ENCODE results near the gene INKA2.

The INKA2 gene

DNA sequence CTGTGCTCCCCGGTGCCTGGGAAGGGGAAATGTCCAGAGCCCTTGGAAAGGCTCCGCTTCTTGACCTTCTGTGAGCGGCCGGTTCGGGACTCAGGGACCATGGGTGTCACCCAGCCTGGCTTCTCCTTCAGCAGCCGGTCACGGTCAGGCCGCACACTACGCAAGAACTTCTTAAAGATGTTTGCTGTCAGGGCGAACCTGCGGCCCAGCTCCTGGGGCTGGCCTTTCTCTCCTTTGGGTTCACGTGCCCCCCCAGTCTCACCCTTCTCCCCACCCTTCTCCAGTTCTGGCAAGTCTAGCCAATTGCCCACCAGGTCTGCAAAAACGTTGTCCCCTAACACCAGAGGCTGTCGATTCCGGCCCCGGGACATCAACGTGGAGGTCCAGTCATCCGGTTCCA is 12.1 kb downstream of the INKA2 start:
- H3K27ac ChIP-seq (ENCODE audit: low read length, poor library complexity, severe bottlenecking): no peak overlapping the region
- 90% methylated on average over 18 of the region's 18 CpGs for WGBS
- H2BK5ac ChIP-seq (ENCODE audit: low read depth, low read length, poor library complexity, severe bottlenecking): no peak overlapping the region

DNA sequence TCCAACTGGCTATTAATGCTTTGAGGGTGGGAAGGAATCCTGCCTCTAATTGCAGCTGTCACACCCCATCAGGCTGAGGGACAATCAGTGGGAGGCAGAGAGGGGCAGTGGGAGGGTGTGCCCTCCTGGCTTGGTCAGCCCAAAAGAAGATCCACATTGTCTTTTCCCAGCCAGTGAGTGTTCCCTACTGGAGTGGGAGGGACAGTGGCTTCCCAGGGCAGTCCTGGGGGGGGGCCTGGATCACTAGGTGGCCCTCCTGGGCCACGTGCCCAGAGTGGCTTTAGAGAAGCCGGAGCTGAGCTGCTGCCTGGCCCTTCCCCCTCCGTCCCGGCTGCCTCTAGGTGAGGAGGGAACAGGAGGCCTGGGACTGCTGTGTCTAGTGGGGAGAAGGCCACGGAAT is 14.0 kb downstream of the INKA2 start:
- Histone ChIP-seq H2BK15ac (ENCODE audit: low read depth, poor library complexity, severe bottlenecking) (peak overlapping the region; percentile 26), H2BK5ac (ENCODE audit: low read depth, low read length, poor library complexity, severe bottlenecking) (no peak overlapping the region), H3K18ac (ENCODE audit: low read depth in 1 of 2, low read length in 2 of 2) (peak overlapping the region in 1 of 2 experiments; percentile 28), H3K36me3 (ENCODE audit: control insufficient read depth in 1 of 2, insufficient read depth in 2 of 2, low read depth in 1 of 2, low read length in 2 of 2) (peaks cover 20 to 30% of the 10 kb centered on the region in 2 experiments), H3K4me3 (ENCODE audit: insufficient read depth in 1 of 2, low read depth in 1 of 2, low read length in 2 of 2) (no peak overlapping the region), H3K27ac (ENCODE audit: low read length, poor library complexity, severe bottlenecking) (no peak overlapping the region), H3K27me3 (ENCODE audit: control insufficient read depth in 1 of 2, insufficient read depth in 1 of 2, low read length in 2 of 2) (no peaks in the 10 kb centered on the region), H4K91ac (ENCODE audit: low read length) (no peak overlapping the region), H3K4me2 (ENCODE audit: low read length, poor library complexity, severe bottlenecking) (no peak overlapping the region), H2BK120ac (ENCODE audit: low read depth, low read length) (no peak overlapping the region), H3K14ac (ENCODE audit: low read length in 2 of 2) (peak overlapping the region in 1 of 2 experiments; percentile 35), H2BK12ac (ENCODE audit: low read length in 2 of 2) (no peak overlapping the region), H3K9ac (ENCODE audit: low read length) (no peak overlapping the region), H3K23ac (ENCODE audit: low read length in 2 of 2) (no peak overlapping the region), H3K9me3 (ENCODE audit: control insufficient read depth, low read length) (no peaks in the 10 kb centered on the region), H2AFZ (ENCODE audit: low read depth, low read length) (no peak overlapping the region), H3K4me1 (ENCODE audit: control insufficient read depth, insufficient read depth, low read depth, low read length) (peaks cover 5% of the 10 kb centered on the region), H3K79me1 (replicated peaks; ENCODE audit: low read length, poor library complexity, severe bottlenecking) (peaks cover 5% of the 10 kb centered on the region), H3K4ac (ENCODE audit: low read depth in 1 of 2, low read length in 2 of 2) (no peak overlapping the region), H4K8ac (ENCODE audit: low read length) (peak overlapping the region; percentile 66), H2AK5ac (ENCODE audit: low read length, severe bottlenecking) (no peak overlapping the region)
- no peak for DNase-seq
- WGBS: 42% methylated on average over 5 of the region's 5 CpGs

More for the DNA sequence above, 12.1 kb downstream of the INKA2 start:
- Histone ChIP-seq H3K18ac (ENCODE audit: low read depth in 1 of 2, low read length in 2 of 2) (no peak overlapping the region), H3K23ac (ENCODE audit: low read length in 2 of 2) (no peak overlapping the region), H2BK12ac (ENCODE audit: low read length in 2 of 2) (no peak overlapping the region), H4K8ac (ENCODE audit: low read length) (no peak overlapping the region), H3K79me1 (replicated peaks; ENCODE audit: low read length, poor library complexity, severe bottlenecking) (peaks cover 12% of the 10 kb centered on the region), H3K9ac (ENCODE audit: low read length) (no peak overlapping the region), H3K4ac (ENCODE audit: low read depth in 1 of 2, low read length in 2 of 2) (no peak overlapping the region), H3K9me3 (ENCODE audit: control insufficient read depth, low read length) (no peaks in the 10 kb centered on the region), H3K4me2 (ENCODE audit: low read length, poor library complexity, severe bottlenecking) (no peak overlapping the region), H2BK120ac (ENCODE audit: low read depth, low read length) (no peak overlapping the region), H2AFZ (ENCODE audit: low read depth, low read length) (no peak overlapping the region), H2BK15ac (ENCODE audit: low read depth, poor library complexity, severe bottlenecking) (no peak overlapping the region), H3K36me3 (ENCODE audit: control insufficient read depth in 1 of 2, insufficient read depth in 2 of 2, low read depth in 1 of 2, low read length in 2 of 2) (peaks cover 23 to 43% of the 10 kb centered on the region in 2 experiments), H3K4me3 (ENCODE audit: insufficient read depth in 1 of 2, low read depth in 1 of 2, low read length in 2 of 2) (no peak overlapping the region), H2AK5ac (ENCODE audit: low read length, severe bottlenecking) (no peak overlapping the region), H3K27me3 (ENCODE audit: control insufficient read depth in 1 of 2, insufficient read depth in 1 of 2, low read length in 2 of 2) (no peaks in the 10 kb centered on the region), H3K4me1 (ENCODE audit: control insufficient read depth, insufficient read depth, low read depth, low read length) (peaks cover 2% of the 10 kb centered on the region), H4K91ac (ENCODE audit: low read length) (no peak overlapping the region), H3K14ac (ENCODE audit: low read length in 2 of 2) (no peak overlapping the region)
- DNase-seq: no peak

DNA sequence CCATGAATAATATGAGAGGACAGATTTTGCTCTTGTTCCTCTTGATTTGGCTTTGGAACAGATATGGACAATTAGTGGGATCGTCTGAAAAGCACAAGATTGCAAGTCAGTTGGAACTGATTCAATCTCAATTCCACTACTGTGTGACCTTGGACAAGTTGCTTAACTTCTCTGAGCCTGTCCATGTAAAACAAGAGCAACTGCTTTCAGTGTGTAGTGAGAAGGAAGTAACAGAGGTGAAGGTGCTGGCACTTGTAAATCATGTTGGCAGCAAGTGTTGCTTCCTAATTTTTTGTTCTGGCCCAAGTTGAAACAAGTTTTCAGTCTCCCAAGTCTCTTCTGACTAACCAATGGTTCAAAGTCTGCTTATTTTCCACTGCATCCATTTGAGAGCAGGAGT is 15.3 kb downstream of the INKA2 start:
- Histone ChIP-seq H2AFZ (ENCODE audit: low read depth, low read length) (no peak overlapping the region), H2AK5ac (ENCODE audit: low read length, severe bottlenecking) (no peak overlapping the region), H4K91ac (ENCODE audit: low read length) (no peak overlapping the region), H3K27ac (ENCODE audit: low read length, poor library complexity, severe bottlenecking) (no peak overlapping the region), H3K9ac (ENCODE audit: low read length) (no peak overlapping the region), H2BK5ac (ENCODE audit: low read depth, low read length, poor library complexity, severe bottlenecking) (no peak overlapping the region), H3K14ac (ENCODE audit: low read length in 2 of 2) (no peak overlapping the region), H3K27me3 (ENCODE audit: control insufficient read depth in 1 of 2, insufficient read depth in 1 of 2, low read length in 2 of 2) (no peaks in the 10 kb centered on the region), H2BK12ac (ENCODE audit: low read length in 2 of 2) (no peak overlapping the region), H3K4me3 (ENCODE audit: insufficient read depth in 1 of 2, low read depth in 1 of 2, low read length in 2 of 2) (no peak overlapping the region), H3K4me2 (ENCODE audit: low read length, poor library complexity, severe bottlenecking) (no peak overlapping the region), H3K4ac (ENCODE audit: low read depth in 1 of 2, low read length in 2 of 2) (no peak overlapping the region), H2BK120ac (ENCODE audit: low read depth, low read length) (no peak overlapping the region), H3K23ac (ENCODE audit: low read length in 2 of 2) (no peak overlapping the region), H2BK15ac (ENCODE audit: low read depth, poor library complexity, severe bottlenecking) (no peak overlapping the region), H3K18ac (ENCODE audit: low read depth in 1 of 2, low read length in 2 of 2) (no peak overlapping the region), H3K36me3 (ENCODE audit: control insufficient read depth in 1 of 2, insufficient read depth in 2 of 2, low read depth in 1 of 2, low read length in 2 of 2) (peaks cover 20 to 28% of the 10 kb centered on the region in 2 experiments), H3K79me1 (replicated peaks; ENCODE audit: low read length, poor library complexity, severe bottlenecking) (peaks cover 3% of the 10 kb centered on the region), H4K8ac (ENCODE audit: low read length) (no peak overlapping the region), H3K9me3 (ENCODE audit: control insufficient read depth, low read length) (no peaks in the 10 kb centered on the region), H3K4me1 (ENCODE audit: control insufficient read depth, insufficient read depth, low read depth, low read length) (peaks cover 5% of the 10 kb centered on the region)
- 100% methylated on average over 1 of the region's 1 CpG for WGBS
- DNase-seq: no peak

DNA sequence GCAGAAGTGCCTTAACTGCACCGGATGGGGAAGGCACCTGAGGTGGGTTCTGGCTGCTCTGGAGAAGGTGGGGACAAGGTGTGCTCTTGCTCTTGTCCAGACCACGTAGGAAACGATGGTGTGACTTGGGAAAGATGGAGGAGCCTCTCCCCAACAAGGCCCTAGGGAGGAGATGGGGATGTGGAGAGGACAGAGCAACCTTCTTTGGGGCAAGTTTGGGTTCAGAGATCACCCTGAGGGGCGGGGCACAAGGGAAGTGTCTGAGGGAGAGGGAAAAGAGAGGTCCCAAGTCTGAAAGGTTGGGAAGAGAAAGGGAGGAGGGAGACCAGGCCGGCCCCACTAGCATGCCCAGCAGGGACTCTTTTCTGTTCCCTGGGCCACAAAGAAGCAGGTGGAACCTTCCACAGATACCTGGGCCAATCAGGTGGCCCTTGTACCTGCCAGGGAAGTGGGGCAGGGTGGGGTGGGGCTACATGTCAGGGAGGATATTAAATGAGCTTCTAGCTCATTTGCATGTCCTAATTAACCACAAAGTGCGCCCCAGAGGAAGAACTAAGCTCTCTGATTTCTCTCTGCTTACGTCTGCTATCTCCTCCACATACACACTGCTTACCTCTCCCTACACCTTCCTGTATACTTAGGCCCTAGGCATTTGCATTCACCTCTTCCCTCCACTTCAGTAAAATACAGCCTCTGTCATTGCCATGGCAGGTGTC is 15.9 kb downstream of the INKA2 start:
- H3K79me1 ChIP-seq (replicated peaks; ENCODE audit: low read length, poor library complexity, severe bottlenecking): peaks cover under 1% of the 10 kb centered on the region
- no peak overlapping the region for H4K8ac ChIP-seq (ENCODE audit: low read length)
- peaks cover 20 to 28% of the 10 kb centered on the region in 2 experiments for H3K36me3 ChIP-seq (ENCODE audit: control insufficient read depth in 1 of 2, insufficient read depth in 2 of 2, low read depth in 1 of 2, low read length in 2 of 2)
- no peak overlapping the region for H3K27ac ChIP-seq (ENCODE audit: low read length, poor library complexity, severe bottlenecking)
- no peaks in the 10 kb centered on the region for H3K27me3 ChIP-seq (ENCODE audit: control insufficient read depth in 1 of 2, insufficient read depth in 1 of 2, low read length in 2 of 2)
- H3K4me3 ChIP-seq (ENCODE audit: insufficient read depth in 1 of 2, low read depth in 1 of 2, low read length in 2 of 2): no peak overlapping the region
- H4K91ac ChIP-seq (ENCODE audit: low read length): peak overlapping the region; percentile 41
- H3K9me3 ChIP-seq (ENCODE audit: control insufficient read depth, low read length): no peaks in the 10 kb centered on the region
- H2BK15ac ChIP-seq (ENCODE audit: low read depth, poor library complexity, severe bottlenecking): peak overlapping the region; percentile 8
- H2BK12ac ChIP-seq (ENCODE audit: low read length in 2 of 2): no peak overlapping the region
- peaks cover 5% of the 10 kb centered on the region for H3K4me1 ChIP-seq (ENCODE audit: control insufficient read depth, insufficient read depth, low read depth, low read length)
- H3K18ac ChIP-seq (ENCODE audit: low read depth in 1 of 2, low read length in 2 of 2): no peak overlapping the region
- 84% methylated on average over 7 of the region's 7 CpGs for WGBS
- no peak overlapping the region for H3K23ac ChIP-seq (ENCODE audit: low read length in 2 of 2)
- DNase-seq: no peak
- H3K14ac ChIP-seq (ENCODE audit: low read length in 2 of 2): no peak overlapping the region
- no peak overlapping the region for H2AFZ ChIP-seq (ENCODE audit: low read depth, low read length)
- no peak overlapping the region for H2BK5ac ChIP-seq (ENCODE audit: low read depth, low read length, poor library complexity, severe bottlenecking)
- no peak overlapping the region for H2BK120ac ChIP-seq (ENCODE audit: low read depth, low read length)
- H3K9ac ChIP-seq (ENCODE audit: low read length): no peak overlapping the region
- H3K4ac ChIP-seq (ENCODE audit: low read depth in 1 of 2, low read length in 2 of 2): no peak overlapping the region
- H3K4me2 ChIP-seq (ENCODE audit: low read length, poor library complexity, severe bottlenecking): no peak overlapping the region
- no peak overlapping the region for H2AK5ac ChIP-seq (ENCODE audit: low read length, severe bottlenecking)

Measured in mesenchymal stem cell (in vitro differentiated cells and primary cell).